GM19438 (cell line): ENCODE results near the gene METTL23.
"Not testable (repeated sequence)": the region's sequence is repeated elsewhere in the genome, so short reads cannot be mapped to it uniquely, and the experiment has no call there.

Experiments
- ATAC-seq: cut with Tn5 transposase; IDR thresholded peaks from one replicate; pipeline ENCODE4 v1.9.1; 2021; ENCODE audit warnings: low read depth; ENCODE audit not compliant: unreplicated experiment

The METTL23 gene

DNA sequence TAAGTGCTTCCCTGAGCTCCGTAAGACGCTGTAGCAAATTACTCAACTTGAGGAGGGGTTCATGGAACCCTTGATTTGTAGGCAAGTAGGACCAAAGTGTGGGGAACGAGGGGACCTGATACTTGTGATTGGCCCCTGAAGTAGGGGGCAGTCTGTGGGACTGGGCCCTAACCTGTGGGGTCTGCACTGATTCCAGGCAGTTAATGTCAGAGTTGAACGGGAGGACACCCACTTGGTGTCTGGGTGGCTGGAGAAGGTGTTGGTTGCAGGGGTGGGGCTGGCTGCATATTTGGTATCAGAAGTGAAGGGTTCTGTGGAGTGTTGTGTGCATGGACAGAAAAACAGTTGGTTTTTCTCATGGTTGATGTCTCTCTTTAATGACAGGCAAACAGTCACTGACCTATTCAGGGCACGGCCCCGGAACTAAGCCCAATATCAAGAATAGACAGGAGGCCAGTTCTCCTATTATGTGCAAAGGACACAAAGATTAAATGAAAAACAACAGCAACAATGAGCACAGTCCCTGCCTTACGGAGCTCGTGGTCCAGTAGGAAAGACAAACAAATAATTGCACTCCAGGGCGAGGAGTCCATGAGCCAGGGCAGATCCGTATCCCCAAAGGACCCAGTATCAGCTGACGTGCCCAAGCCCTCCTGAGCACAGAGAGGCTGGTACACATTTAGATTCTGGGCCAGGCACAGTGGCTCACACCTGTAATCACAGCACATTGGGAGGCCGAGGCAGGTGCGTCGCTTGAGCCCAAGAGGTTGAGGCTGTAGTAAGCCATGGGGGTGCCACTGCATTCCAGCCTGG, 35.1 kb upstream of the METTL23 start:
- no peak for ATAC-seq

- no peak for ATAC-seq
Measured at GRCh38 chr17:76695059-76695831, 31.4 kb upstream of the METTL23 start.

DNA sequence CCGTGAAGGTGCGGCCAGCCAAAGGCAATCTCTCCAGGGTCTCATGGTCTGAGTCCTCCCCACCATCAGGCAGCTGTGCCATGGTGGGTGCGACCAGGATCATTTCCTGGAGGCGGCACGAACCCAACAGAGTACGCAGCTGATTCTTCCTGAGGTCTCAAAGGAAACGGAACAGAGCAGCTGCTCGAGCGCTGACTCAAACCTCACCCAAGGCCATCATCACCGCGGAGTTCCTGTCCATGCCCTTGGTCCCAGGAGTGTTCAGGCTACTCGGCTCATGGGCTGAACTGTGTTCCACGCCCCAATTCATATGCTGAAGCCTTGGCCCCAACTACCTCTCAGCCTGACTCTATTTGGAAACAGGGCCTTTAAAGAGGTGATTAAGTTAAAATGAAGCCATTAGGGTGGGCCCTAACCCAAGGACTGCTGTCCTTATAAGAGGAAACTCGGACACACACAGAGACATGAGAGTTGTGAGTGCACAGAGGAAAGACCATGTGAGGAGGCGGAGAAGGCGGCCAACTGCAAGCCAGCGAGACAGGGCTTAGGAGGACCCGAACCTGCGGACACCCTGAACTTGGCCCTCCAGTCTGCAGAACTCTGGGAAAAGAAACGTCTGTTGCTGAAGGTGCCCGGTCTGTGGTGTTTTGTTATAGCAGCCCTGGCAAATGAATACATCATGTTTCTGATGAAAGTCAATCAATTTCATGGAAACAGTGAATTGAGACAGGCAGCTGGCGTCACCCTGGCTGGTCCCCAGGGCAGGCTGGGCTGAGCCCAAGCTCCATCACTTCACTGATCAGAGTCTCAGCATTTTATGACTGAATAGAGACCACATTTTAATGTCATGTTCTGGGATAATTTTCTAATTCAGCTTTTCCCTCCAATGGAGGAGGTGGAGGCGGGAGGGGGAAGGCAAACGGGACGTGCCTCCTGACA, 29.6 kb upstream of the METTL23 start:
- peak; percentile 86 for ATAC-seq

GRCh38 chr17:76697702-76698465, 28.8 kb upstream of the METTL23 start:
- no peak for ATAC-seq

DNA sequence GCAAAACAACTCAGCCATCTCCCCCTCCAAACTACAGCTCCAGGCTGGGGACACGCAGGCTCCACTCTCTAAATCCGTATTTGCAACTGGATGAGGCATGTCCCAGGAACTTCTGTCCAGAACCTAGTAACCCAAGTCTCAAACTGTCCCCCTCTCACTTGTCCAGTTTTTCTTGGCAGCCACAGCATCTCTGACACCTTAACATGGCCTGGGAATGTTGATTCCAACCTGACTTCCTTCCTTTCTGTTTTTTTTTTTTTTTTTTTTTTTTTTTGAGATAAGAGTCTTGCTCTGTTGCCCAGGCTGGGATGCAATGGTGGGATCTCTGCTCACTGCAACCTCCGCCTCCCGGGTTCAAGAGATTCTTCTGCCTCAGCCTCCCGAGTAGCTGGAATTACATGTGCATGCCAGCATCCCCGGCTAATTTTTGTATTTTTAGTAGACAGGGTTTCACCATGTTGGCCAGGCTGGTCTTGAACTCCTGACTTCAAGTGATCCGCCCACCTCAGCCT, 28.1 kb upstream of the METTL23 start:
- ATAC-seq, result not testable (repeated sequence)

- ATAC-seq, result no peak
Measured at GRCh38 chr17:76700270-76700616, 26.4 kb upstream of the METTL23 start.

GRCh38 chr17:76700617-76701470, 25.8 kb upstream of the METTL23 start:
- no peak for ATAC-seq

DNA sequence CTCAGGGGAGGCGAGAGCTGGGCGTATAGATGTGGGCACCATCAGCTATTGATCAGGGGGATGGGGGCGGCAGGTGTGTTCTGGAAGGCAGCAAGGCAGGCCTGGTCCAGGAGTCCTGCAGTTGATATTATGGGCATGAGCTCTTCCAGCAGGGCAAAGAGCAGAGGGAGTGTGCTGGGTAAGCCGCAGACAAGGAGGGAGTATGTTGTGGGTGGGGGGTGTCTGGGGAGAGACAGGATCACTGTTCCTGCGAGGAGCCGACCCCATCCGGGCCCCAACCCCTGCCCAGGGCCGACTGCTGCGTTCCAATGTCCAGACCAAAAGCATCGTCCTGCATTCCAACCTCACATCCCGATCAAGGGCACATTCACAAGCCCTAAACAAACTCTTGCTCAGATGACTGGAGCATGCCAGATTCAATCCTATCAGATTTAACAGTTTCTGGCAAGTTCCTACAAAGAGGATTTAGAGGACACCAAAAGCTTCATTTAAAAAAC, 25.1 kb upstream of the METTL23 start:
- no peak for ATAC-seq

DNA sequence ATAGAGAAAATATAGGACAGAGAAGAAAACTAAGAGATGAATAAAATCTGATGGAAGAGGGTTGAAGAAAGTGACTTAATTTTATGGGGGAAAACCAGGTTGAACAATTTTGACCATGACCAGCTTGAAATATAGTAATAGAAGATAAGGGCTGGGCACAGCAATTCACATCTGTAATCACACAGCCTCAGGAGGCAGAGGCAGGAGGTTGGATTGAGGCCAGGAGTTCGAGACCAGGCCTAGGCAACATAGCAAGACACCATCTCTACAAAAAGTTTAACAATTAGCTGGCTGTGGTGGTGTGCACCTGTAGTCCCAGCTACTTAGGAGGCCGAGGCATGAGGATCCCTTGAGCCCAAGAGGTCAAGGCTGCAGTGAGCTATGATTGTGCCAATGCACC, 24.6 kb upstream of the METTL23 start:
- ATAC-seq, result no peak

DNA sequence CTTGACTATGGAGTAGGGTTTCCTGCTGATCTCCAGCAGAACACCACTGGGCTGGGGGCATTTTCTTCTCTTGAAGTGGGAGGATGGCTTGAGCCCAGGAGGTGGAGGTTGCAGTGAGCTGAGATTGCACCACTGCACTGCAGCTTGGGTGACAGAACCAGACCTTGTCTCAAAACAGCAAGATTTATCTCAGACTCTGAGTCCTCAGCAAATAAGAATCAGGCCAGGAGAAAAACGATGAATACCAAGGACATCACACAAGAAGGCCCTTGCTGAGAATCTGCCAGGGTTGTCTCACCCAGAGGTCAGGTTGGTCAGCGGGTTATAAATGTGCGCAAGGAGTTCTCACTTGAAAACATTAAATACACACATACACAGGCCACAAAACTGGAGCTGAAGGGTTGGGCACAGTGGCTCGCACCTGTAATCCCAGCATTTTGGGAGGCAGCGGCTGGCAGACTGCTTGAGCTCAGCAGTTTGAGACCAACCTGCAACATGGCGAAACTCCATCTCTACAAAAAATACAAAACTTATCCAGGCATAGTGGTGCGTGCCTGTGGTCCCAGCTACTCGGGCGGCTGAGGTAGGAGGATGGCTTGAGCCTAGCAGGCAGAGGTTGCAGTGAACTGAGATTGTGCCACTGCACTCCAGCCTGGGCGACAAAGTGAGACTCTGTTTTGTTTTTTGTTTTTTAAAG, 23.6 kb upstream of the METTL23 start:
- ATAC-seq, result no peak

DNA sequence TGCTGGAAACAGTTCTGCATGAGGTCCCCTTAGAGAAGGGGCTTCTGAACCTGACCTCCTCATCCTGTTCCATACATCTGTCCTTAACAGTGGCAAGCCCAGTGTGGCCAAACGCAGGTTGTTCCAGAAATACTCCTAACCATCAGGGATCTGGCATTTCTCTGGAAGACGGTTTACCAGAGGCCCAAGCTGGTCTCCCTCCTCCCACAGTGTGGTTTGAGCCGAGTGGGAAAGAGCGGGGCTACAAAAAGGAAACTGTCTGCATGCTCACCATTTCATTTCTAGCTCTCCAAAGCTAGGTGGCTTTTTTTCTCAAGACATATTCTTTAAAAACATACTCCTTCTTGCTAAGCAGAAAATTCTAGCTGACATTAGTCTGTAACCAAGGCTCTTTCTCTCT, 21.8 kb upstream of the METTL23 start:
- ATAC-seq, result no peak

GRCh38 chr17:76706817-76707216, 19.8 kb upstream of the METTL23 start:
- no peak for ATAC-seq

GRCh38 chr17:76707985-76708807, 18.4 kb upstream of the METTL23 start:
- no peak for ATAC-seq

GRCh38 chr17:76709077-76709950, 17.3 kb upstream of the METTL23 start:
- no peak for ATAC-seq

DNA sequence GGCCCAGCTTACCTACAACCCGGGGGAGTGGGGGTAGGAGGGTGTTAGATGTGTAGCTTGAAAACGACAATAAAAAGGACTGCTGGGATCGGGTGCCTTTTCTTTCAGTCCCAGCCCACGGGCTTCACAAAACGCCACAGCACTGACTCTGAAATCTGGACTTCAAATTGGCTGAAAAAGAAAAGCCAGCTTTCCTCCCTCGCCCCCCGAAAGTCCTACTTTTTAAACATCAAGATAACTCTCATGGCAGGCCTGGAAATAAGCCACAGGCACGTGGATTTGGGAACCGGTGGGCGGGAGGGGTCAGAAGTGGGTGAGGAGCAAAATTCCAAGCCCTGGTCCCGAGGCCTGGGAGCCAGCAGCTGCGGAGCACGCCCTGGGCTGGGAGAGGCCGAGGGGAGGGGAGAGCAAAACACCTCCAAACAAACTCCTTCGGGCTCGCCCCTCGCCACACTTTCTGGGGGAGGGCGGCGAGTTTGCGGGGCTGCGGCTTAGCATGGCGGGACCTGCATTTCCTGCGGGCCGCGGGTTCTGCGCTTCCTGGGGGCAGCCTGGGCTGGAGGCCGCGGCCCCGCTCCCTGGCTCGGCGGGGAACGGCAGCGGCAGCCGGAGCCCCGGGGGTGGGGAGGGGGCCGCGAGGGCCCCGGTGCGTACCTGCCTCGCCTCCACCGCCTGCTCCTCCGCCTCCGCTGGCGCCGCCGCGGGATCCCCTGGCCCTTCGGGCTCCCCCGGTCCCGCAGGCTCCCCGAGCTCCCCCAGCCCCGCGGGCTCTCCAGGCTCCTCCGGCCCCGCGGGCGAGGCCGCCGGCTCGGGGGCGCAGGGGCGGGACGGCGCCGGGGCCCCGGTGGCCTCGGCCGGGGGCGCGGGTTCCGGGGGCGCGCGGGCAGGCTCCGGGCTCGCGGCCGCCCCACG, 16.4 kb upstream of the METTL23 start:
- not testable (repeated sequence) for ATAC-seq
